ENCODE measurements around the gene RIPOR2. TPM values are rescaled to one million over a fixed set of nuclear protein-coding genes. Genes with fewer than 3 reads are reported as not detected.
A peak's percentile ranks its signal among the peaks of the same experiment; 100 is the strongest.

The RIPOR2 gene
- total and polyA plus RNA-seq, 5 donors, result 0.59 to 2.9 (median 2.4) TPM

- Histone ChIP-seq H3K4me1 (ENCODE audit: control insufficient read depth, insufficient read depth, low read length) (no peaks in the 10 kb centered on the region), H3K27ac (ENCODE audit: low read length) (no peak overlapping the region), H3K4me3 (ENCODE audit: low read length) (no peak overlapping the region), H3K9me3 (ENCODE audit: control insufficient read depth, low read length) (no peaks in the 10 kb centered on the region), H3K27me3 (ENCODE audit: control insufficient read depth, insufficient read depth) (no peaks in the 10 kb centered on the region)
- ATAC-seq (no peak), DNase-seq (no peak)
- WGBS, result 85% methylated on average over 7 of the region's 7 CpGs
- intact Hi-C loops (cut with DNase I), result loop anchor here (2.0 to 10.0 kb wide), 4 partner anchors 135 to 215 kb away; no protein-coding TSS in a partner anchor
Observed at GRCh38 chr6:24856901-24857670, 78.7 kb downstream of the RIPOR2 start.

- no peak overlapping the region for H3K4me3 ChIP-seq (ENCODE audit: low read length)
- intact Hi-C loops (cut with DNase I), result loop anchor here (2.0 to 10.0 kb wide), 4 partner anchors 136 to 216 kb away; no protein-coding TSS in a partner anchor
- H3K27me3 ChIP-seq (ENCODE audit: control insufficient read depth, insufficient read depth), result no peaks in the 10 kb centered on the region
- no peaks in the 10 kb centered on the region for H3K4me1 ChIP-seq (ENCODE audit: control insufficient read depth, insufficient read depth, low read length)
- ATAC-seq (no peak), DNase-seq (no peak)
- 65% methylated on average over 5 of the region's 5 CpGs for WGBS
- no peak overlapping the region for H3K27ac ChIP-seq (ENCODE audit: low read length)
- no peaks in the 10 kb centered on the region for H3K9me3 ChIP-seq (ENCODE audit: control insufficient read depth, low read length)
Observed at GRCh38 chr6:24856246-24856599, 79.5 kb downstream of the RIPOR2 start.

- H3K9me3 ChIP-seq (ENCODE audit: control insufficient read depth, low read length), result no peaks in the 10 kb centered on the region
- H3K4me3 ChIP-seq (ENCODE audit: low read length), result no peak overlapping the region
- no peaks in the 10 kb centered on the region for H3K27me3 ChIP-seq (ENCODE audit: control insufficient read depth, insufficient read depth)
- peak; percentile 66 to 68 for ATAC-seq
- peak in 2 of 3 donors; percentile 44 to 75 for DNase-seq
- intact Hi-C loops (cut with DNase I), result loop anchor here (2.0 to 10.0 kb wide), 4 partner anchors 137 to 217 kb away; no protein-coding TSS in a partner anchor
- WGBS, result 31% methylated on average over 19 of the region's 19 CpGs
- H3K27ac ChIP-seq (ENCODE audit: low read length), result no peak overlapping the region
- H3K4me1 ChIP-seq (ENCODE audit: control insufficient read depth, insufficient read depth, low read length), result no peaks in the 10 kb centered on the region
Observed at GRCh38 chr6:24855395-24856245, 80.1 kb downstream of the RIPOR2 start.

GRCh38 chr6:24854077-24854666 is 81.6 kb downstream of the RIPOR2 start:
- Histone ChIP-seq H3K4me3 (ENCODE audit: low read length) (no peak overlapping the region), H3K9me3 (ENCODE audit: control insufficient read depth, low read length) (no peaks in the 10 kb centered on the region), H3K4me1 (ENCODE audit: control insufficient read depth, insufficient read depth, low read length) (no peaks in the 10 kb centered on the region), H3K27me3 (ENCODE audit: control insufficient read depth, insufficient read depth) (no peaks in the 10 kb centered on the region), H3K27ac (ENCODE audit: low read length) (no peak overlapping the region)
- ATAC-seq (no peak), DNase-seq (no peak)
- WGBS, result 45% methylated on average over 3 of the region's 3 CpGs
- intact Hi-C loops (cut with DNase I), result loop anchor here in 3 of 4 donors (10.0 kb wide), 1 partner anchor 141 kb away; no protein-coding TSS in a partner anchor

GRCh38 chr6:24851086-24851485 is 84.7 kb downstream of the RIPOR2 start:
- DNase-seq (no peak), ATAC-seq (no peak)
- no peaks in the 10 kb centered on the region for H3K27me3 ChIP-seq (ENCODE audit: control insufficient read depth, insufficient read depth)
- 98% methylated on average over 2 of the region's 2 CpGs for WGBS
- intact Hi-C loops (cut with DNase I), result loop anchor here in 3 of 4 donors (10.0 kb wide), 1 partner anchor 144 kb away; no protein-coding TSS in a partner anchor
- H3K4me3 ChIP-seq (ENCODE audit: low read length), result no peak overlapping the region
- H3K27ac ChIP-seq (ENCODE audit: low read length), result no peak overlapping the region
- no peaks in the 10 kb centered on the region for H3K9me3 ChIP-seq (ENCODE audit: control insufficient read depth, low read length)
- no peaks in the 10 kb centered on the region for H3K4me1 ChIP-seq (ENCODE audit: control insufficient read depth, insufficient read depth, low read length)

- no peak overlapping the region for H3K4me3 ChIP-seq (ENCODE audit: low read length)
- H3K4me1 ChIP-seq (ENCODE audit: control insufficient read depth, insufficient read depth, low read length), result no peaks in the 10 kb centered on the region
- DNase-seq (no peak), ATAC-seq (no peak)
- intact Hi-C loops (cut with DNase I), result loop anchor here in 3 of 4 donors (10.0 kb wide), 1 partner anchor 145 kb away; no protein-coding TSS in a partner anchor
- H3K27me3 ChIP-seq (ENCODE audit: control insufficient read depth, insufficient read depth), result no peaks in the 10 kb centered on the region
- H3K9me3 ChIP-seq (ENCODE audit: control insufficient read depth, low read length), result no peaks in the 10 kb centered on the region
- H3K27ac ChIP-seq (ENCODE audit: low read length), result no peak overlapping the region
- WGBS, result 94% methylated on average over 7 of the region's 7 CpGs
Observed at GRCh38 chr6:24849713-24850112, 86.0 kb downstream of the RIPOR2 start.

GRCh38 chr6:24848461-24848860 is 87.3 kb downstream of the RIPOR2 start:
- WGBS, result 89% methylated on average over 4 of the region's 4 CpGs
- H3K27me3 ChIP-seq (ENCODE audit: control insufficient read depth, insufficient read depth), result no peaks in the 10 kb centered on the region
- H3K27ac ChIP-seq (ENCODE audit: low read length), result no peak overlapping the region
- DNase-seq (no peak), ATAC-seq (no peak)
- no peaks in the 10 kb centered on the region for H3K9me3 ChIP-seq (ENCODE audit: control insufficient read depth, low read length)
- no peak overlapping the region for H3K4me3 ChIP-seq (ENCODE audit: low read length)
- H3K4me1 ChIP-seq (ENCODE audit: control insufficient read depth, insufficient read depth, low read length), result no peaks in the 10 kb centered on the region
- intact Hi-C loops (cut with DNase I), result no loop called here

GRCh38 chr6:24847402-24847801 is 88.4 kb downstream of the RIPOR2 start:
- ATAC-seq (no peak), DNase-seq (no peak)
- intact Hi-C loops (cut with DNase I), result no loop called here
- Histone ChIP-seq H3K9me3 (ENCODE audit: control insufficient read depth, low read length) (no peaks in the 10 kb centered on the region), H3K4me1 (ENCODE audit: control insufficient read depth, insufficient read depth, low read length) (no peaks in the 10 kb centered on the region), H3K4me3 (ENCODE audit: low read length) (no peak overlapping the region), H3K27ac (ENCODE audit: low read length) (no peak overlapping the region), H3K27me3 (ENCODE audit: control insufficient read depth, insufficient read depth) (no peaks in the 10 kb centered on the region)
- 88% methylated on average over 7 of the region's 7 CpGs for WGBS

GRCh38 chr6:24845578-24845977 is 90.2 kb downstream of the RIPOR2 start:
- Histone ChIP-seq H3K9me3 (ENCODE audit: control insufficient read depth, low read length) (no peaks in the 10 kb centered on the region), H3K27ac (ENCODE audit: low read length) (no peak overlapping the region), H3K27me3 (ENCODE audit: control insufficient read depth, insufficient read depth) (no peaks in the 10 kb centered on the region), H3K4me3 (ENCODE audit: low read length) (no peak overlapping the region), H3K4me1 (ENCODE audit: control insufficient read depth, insufficient read depth, low read length) (no peaks in the 10 kb centered on the region)
- 91% methylated on average over 4 of the region's 4 CpGs for WGBS
- ATAC-seq (no peak), DNase-seq (no peak)
- intact Hi-C loops (cut with DNase I), result no loop called here

- WGBS, result 93% methylated on average over 6 of the region's 6 CpGs
- DNase-seq (no peak), ATAC-seq (no peak)
- no peaks in the 10 kb centered on the region for H3K9me3 ChIP-seq (ENCODE audit: control insufficient read depth, low read length)
- H3K4me3 ChIP-seq (ENCODE audit: low read length), result no peak overlapping the region
- no peaks in the 10 kb centered on the region for H3K27me3 ChIP-seq (ENCODE audit: control insufficient read depth, insufficient read depth)
- no peak overlapping the region for H3K27ac ChIP-seq (ENCODE audit: low read length)
- intact Hi-C loops (cut with DNase I), result no loop called here
- H3K4me1 ChIP-seq (ENCODE audit: control insufficient read depth, insufficient read depth, low read length), result no peaks in the 10 kb centered on the region
Observed at GRCh38 chr6:24844903-24845302, 90.9 kb downstream of the RIPOR2 start.

GRCh38 chr6:24844061-24844460 is 91.7 kb downstream of the RIPOR2 start:
- DNase-seq (no peak), ATAC-seq (no peak)
- WGBS, result 94% methylated on average over 1 of the region's 1 CpG
- H3K9me3 ChIP-seq (ENCODE audit: control insufficient read depth, low read length), result no peaks in the 10 kb centered on the region
- H3K27me3 ChIP-seq (ENCODE audit: control insufficient read depth, insufficient read depth), result no peaks in the 10 kb centered on the region
- no peak overlapping the region for H3K27ac ChIP-seq (ENCODE audit: low read length)
- intact Hi-C loops (cut with DNase I), result no loop called here
- H3K4me1 ChIP-seq (ENCODE audit: control insufficient read depth, insufficient read depth, low read length), result no peaks in the 10 kb centered on the region
- no peak overlapping the region for H3K4me3 ChIP-seq (ENCODE audit: low read length)
